ENCODE measurements around the gene SYNPR. TPM values are rescaled to one million over a fixed set of nuclear protein-coding genes. Genes with fewer than 3 reads are reported as not detected.

SYNPR gene
- total RNA-seq, 4 donors from 2014 or later: 0.11 to 0.63 (median 0.13) TPM; not detected in 1

- TF ChIP-seq, protein P1, sequence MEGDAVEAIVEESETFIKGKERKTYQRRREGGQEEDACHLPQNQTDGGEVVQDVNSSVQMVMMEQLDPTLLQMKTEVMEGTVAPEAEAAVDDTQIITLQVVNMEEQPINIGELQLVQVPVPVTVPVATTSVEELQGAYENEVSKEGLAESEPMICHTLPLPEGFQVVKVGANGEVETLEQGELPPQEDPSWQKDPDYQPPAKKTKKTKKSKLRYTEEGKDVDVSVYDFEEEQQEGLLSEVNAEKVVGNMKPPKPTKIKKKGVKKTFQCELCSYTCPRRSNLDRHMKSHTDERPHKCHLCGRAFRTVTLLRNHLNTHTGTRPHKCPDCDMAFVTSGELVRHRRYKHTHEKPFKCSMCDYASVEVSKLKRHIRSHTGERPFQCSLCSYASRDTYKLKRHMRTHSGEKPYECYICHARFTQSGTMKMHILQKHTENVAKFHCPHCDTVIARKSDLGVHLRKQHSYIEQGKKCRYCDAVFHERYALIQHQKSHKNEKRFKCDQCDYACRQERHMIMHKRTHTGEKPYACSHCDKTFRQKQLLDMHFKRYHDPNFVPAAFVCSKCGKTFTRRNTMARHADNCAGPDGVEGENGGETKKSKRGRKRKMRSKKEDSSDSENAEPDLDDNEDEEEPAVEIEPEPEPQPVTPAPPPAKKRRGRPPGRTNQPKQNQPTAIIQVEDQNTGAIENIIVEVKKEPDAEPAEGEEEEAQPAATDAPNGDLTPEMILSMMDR (IDR thresholded peaks at IDR 0.05): no peak
- TF ChIP-seq POLR2A (IDR thresholded peaks at IDR 0.05): no peak
- WGBS, 2 donors: 88 to 91% methylated on average over 1 of the region's 1 CpG
- Histone ChIP-seq H3K36me3 (no peaks in the 10 kb centered on the region), H3K4me1 (no peaks in the 10 kb centered on the region), H3K4me3 (replicated peaks in 1 of 3) (no peak overlapping the region), H3K27ac (no peak overlapping the region), H3K27me3 (no peaks in the 10 kb centered on the region), H3K9me3 (no peaks in the 10 kb centered on the region)
- intact Hi-C loops (cut with DNase I): no loop called here
- DNase-seq: no peak
Observed at GRCh38 chr3:63585927-63586326, 307.8 kb downstream of the SYNPR start.

DNA sequence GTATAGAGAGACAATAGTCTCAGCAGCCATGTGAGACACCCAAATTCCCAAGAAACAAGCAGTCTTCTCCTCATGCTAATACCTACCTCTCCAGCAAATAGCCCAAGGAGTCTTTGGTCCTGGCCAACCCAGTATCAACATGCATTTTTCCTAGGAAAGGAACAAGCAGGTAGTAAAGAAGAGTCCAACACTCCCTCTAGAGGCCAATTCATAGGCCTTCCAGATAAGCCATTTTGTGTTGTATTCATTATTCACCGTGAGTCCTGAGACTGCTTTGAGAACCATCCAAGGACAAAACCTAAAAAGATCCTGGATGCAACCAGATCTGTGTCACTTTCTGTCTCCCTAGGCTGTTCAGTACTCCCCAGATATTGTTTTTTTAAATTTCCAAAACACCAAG lies 310.8 kb downstream of the SYNPR start:
- Histone ChIP-seq H3K4me3 (replicated peaks in 1 of 3) (no peak overlapping the region), H3K27ac (no peak overlapping the region), H3K36me3 (no peaks in the 10 kb centered on the region), H3K27me3 (no peaks in the 10 kb centered on the region), H3K9me3 (no peaks in the 10 kb centered on the region), H3K4me1 (no peaks in the 10 kb centered on the region)
- DNase-seq: no peak
- no peak for TF ChIP-seq POLR2A (IDR thresholded peaks at IDR 0.05)
- TF ChIP-seq, protein P1 (IDR thresholded peaks at IDR 0.05): no peak
- 100% methylated on average over 1 of the region's 1 CpG for WGBS, 2 donors
- intact Hi-C loops (cut with DNase I): no loop called here

DNA sequence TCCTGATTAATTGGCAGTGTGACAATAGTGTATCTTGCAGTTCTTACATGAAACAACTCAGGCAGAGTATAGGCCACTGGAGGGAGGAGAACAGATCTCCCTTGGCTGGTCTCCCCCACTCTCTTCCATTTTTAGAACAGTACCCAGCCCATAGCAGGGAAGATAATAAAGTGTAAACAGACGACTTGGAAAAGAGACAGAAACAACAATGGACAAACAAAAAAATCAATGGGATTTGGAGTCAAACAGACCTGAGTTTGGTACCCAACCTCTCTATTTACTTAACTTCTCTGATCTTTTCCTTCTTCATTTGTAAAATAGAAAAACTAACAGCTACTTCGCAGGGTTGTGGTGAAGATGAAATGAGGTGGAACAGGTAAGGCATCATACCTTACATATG lies 315.7 kb downstream of the SYNPR start:
- no peak for DNase-seq
- WGBS, 2 donors: 41 to 57% methylated on average over 2 of the region's 2 CpGs
- Histone ChIP-seq H3K36me3 (no peaks in the 10 kb centered on the region), H3K4me3 (replicated peaks in 1 of 3) (no peak overlapping the region), H3K4me1 (no peaks in the 10 kb centered on the region), H3K27ac (no peak overlapping the region), H3K9me3 (no peaks in the 10 kb centered on the region), H3K27me3 (no peaks in the 10 kb centered on the region)
- TF ChIP-seq, protein P1 (IDR thresholded peaks at IDR 0.05): no peak
- TF ChIP-seq POLR2A (IDR thresholded peaks at IDR 0.05): no peak
- intact Hi-C loops (cut with DNase I): no loop called here

GRCh38 chr3:63595221-63595620 lies 317.1 kb downstream of the SYNPR start:
- no peak overlapping the region for H3K4me3 ChIP-seq (replicated peaks in 1 of 3)
- intact Hi-C loops (cut with DNase I): no loop called here
- TF ChIP-seq, protein P1 (IDR thresholded peaks at IDR 0.05): no peak
- no peak for TF ChIP-seq POLR2A (IDR thresholded peaks at IDR 0.05)
- H3K4me1 ChIP-seq: no peaks in the 10 kb centered on the region
- H3K9me3 ChIP-seq: no peaks in the 10 kb centered on the region
- H3K36me3 ChIP-seq: no peaks in the 10 kb centered on the region
- no peak overlapping the region for H3K27ac ChIP-seq
- no peaks in the 10 kb centered on the region for H3K27me3 ChIP-seq
- DNase-seq: no peak

- intact Hi-C loops (cut with DNase I): no loop called here
- no peaks in the 10 kb centered on the region for H3K9me3 ChIP-seq
- no peaks in the 10 kb centered on the region for H3K27me3 ChIP-seq
- no peak for DNase-seq
- no peak overlapping the region for H3K4me3 ChIP-seq (replicated peaks in 1 of 3)
- H3K36me3 ChIP-seq: no peaks in the 10 kb centered on the region
- no peak overlapping the region for H3K27ac ChIP-seq
- 90 to 93% methylated on average over 2 of the region's 2 CpGs for WGBS, 2 donors
- TF ChIP-seq POLR2A (IDR thresholded peaks at IDR 0.05): no peak
- TF ChIP-seq, protein P1 (IDR thresholded peaks at IDR 0.05): no peak
- no peaks in the 10 kb centered on the region for H3K4me1 ChIP-seq
Observed at GRCh38 chr3:63597019-63597418, 318.9 kb downstream of the SYNPR start.
